HepG2 (cell line): ENCODE measurements around the gene ZNF26. TPM values are rescaled to one million over a fixed set of nuclear protein-coding genes. Genes with fewer than 3 reads are reported as not detected.

Source experiments
- AHR ChIP-seq: IDR thresholded peaks from 2 replicates; pipeline ENCODE4 v1.6.1; 2018; ENCODE audit warnings: missing genetic modification reagents, missing compliant biosample characterization
- CBFB ChIP-seq: sonication (generic); formaldehyde crosslinking; IDR thresholded peaks from 2 replicates; pipeline ENCODE4 v1.4.0; 2020; ENCODE audit warnings: missing genetic modification reagents
- CBX2 ChIP-seq, 2 experiments: fragments of 200-600 bp in 1 of 2; sonication (generic); formaldehyde crosslinking in 1 of 2; IDR thresholded peaks; 2 replicates each; pipeline versions ENCODE4 v1.7.0 to v1.8.1; 2018 to 2022; ENCODE audit warnings: low read depth in 2 of 2, low read length in 1 of 2, mild to moderate bottlenecking in 1 of 2, missing genetic modification reagents in 1 of 2
- CCDC6 ChIP-seq: sonication (generic); formaldehyde crosslinking; IDR thresholded peaks from 2 replicates; pipeline ENCODE4 v1.8.1; 2022; ENCODE audit warnings: mild to moderate bottlenecking, missing genetic modification reagents, moderate library complexity
- ELF1 ChIP-seq: sonication (generic); formaldehyde crosslinking; IDR thresholded peaks from 2 replicates; pipeline ENCODE4 v1.4.0; 2020; ENCODE audit warnings: missing genetic modification reagents
- FOXP1 ChIP-seq, 2 experiments: fragments of 450-650 bp in 1 of 2; IDR thresholded peaks; 2 replicates each; pipeline ENCODE4 v1.6.1; 2017 to 2018; ENCODE audit warnings: antibody characterized with exemption in 1 of 2
- GFI1 ChIP-seq: sonication (generic); formaldehyde crosslinking; IDR thresholded peaks from 2 replicates; pipeline ENCODE4 v1.5.0; 2020; ENCODE audit warnings: missing genetic modification reagents, mild to moderate bottlenecking, borderline replicate concordance
- HNF4G ChIP-seq, 2 experiments: sonication (generic) in 1 of 2; formaldehyde crosslinking in 1 of 2; IDR thresholded peaks; 2 replicates each; pipeline versions ENCODE4 v1.4.0 to v1.6.1; 2011 to 2020; ENCODE audit warnings: borderline replicate concordance in 2 of 2, low read depth in 2 of 2, mild to moderate bottlenecking in 2 of 2, low read length in 1 of 2, missing genetic modification reagents in 1 of 2, moderate library complexity in 1 of 2
- KDM1A ChIP-seq: IDR thresholded peaks from 2 replicates; pipeline ENCODE4 v1.6.1; 2016; ENCODE audit warnings: missing compliant biosample characterization
- MED1 ChIP-seq: sonication (generic); formaldehyde crosslinking; IDR thresholded peaks from 2 replicates; pipeline ENCODE4 v1.4.0; 2020; ENCODE audit warnings: missing genetic modification reagents
- PHF21A ChIP-seq: sonication (generic); formaldehyde crosslinking; IDR thresholded peaks from 2 replicates; pipeline ENCODE4 v1.5.0; 2020; ENCODE audit warnings: mild to moderate bottlenecking, missing genetic modification reagents
- PRDM10 ChIP-seq: sonication (generic); formaldehyde crosslinking; IDR thresholded peaks from 2 replicates; pipeline ENCODE4 v1.4.0; 2020; ENCODE audit warnings: low read depth, missing genetic modification reagents
- PRMT3 ChIP-seq: sonication (generic); formaldehyde crosslinking; IDR thresholded peaks from 2 replicates; pipeline ENCODE4 v1.8.1; 2022; ENCODE audit warnings: low read depth, mild to moderate bottlenecking, moderate library complexity, missing genetic modification reagents, borderline replicate concordance
- SOX6 ChIP-seq, 2 experiments: fragments of 450-650 bp in 1 of 2; sonication (generic) in 1 of 2; formaldehyde crosslinking in 1 of 2; IDR thresholded peaks; 2 replicates each; pipeline versions ENCODE4 v1.4.0 to v1.6.1; 2017 to 2020; ENCODE audit warnings: antibody characterized with exemption in 1 of 2, mild to moderate bottlenecking in 1 of 2, missing genetic modification reagents in 1 of 2
- TCF7 ChIP-seq: sonication (generic); IDR thresholded peaks from 2 replicates; pipeline ENCODE4 v1.6.1; 2016; ENCODE audit warnings: antibody characterized with exemption, low read depth
- ZFP90 ChIP-seq: sonication (generic); formaldehyde crosslinking; IDR thresholded peaks from 2 replicates; pipeline ENCODE4 v1.8.0; 2022; ENCODE audit warnings: missing genetic modification reagents, mild to moderate bottlenecking, inconsistent platforms, borderline replicate concordance
- ZNF10 ChIP-seq: sonication (generic); formaldehyde crosslinking; IDR thresholded peaks from 2 replicates; pipeline ENCODE4 v1.4.0; 2020; ENCODE audit warnings: mild to moderate bottlenecking, low read depth, missing genetic modification reagents, borderline replicate concordance
- ZNF224 ChIP-seq: sonication (generic); formaldehyde crosslinking; IDR thresholded peaks from 2 replicates; pipeline ENCODE4 v1.5.0; 2020; ENCODE audit warnings: mild to moderate bottlenecking, missing genetic modification reagents
- ZNF264 ChIP-seq: sonication (generic); formaldehyde crosslinking; IDR thresholded peaks from 2 replicates; pipeline ENCODE4 v1.4.0; 2020; ENCODE audit warnings: missing genetic modification reagents
- ZNF350 ChIP-seq: sonication (generic); formaldehyde crosslinking; IDR thresholded peaks from 2 replicates; pipeline ENCODE4 v1.4.0; 2020; ENCODE audit warnings: mild to moderate bottlenecking, low read depth, missing genetic modification reagents, borderline replicate concordance
- ZNF383 ChIP-seq: sonication (generic); formaldehyde crosslinking; IDR thresholded peaks from 2 replicates; pipeline ENCODE4 v1.4.0; 2020; ENCODE audit warnings: missing genetic modification reagents, mild to moderate bottlenecking, borderline replicate concordance
- ZNF430 ChIP-seq: sonication (generic); formaldehyde crosslinking; IDR thresholded peaks from 2 replicates; pipeline ENCODE4 v1.9.0; 2021; ENCODE audit warnings: mild to moderate bottlenecking, missing genetic modification reagents
- ZNF775 ChIP-seq: sonication (generic); formaldehyde crosslinking; IDR thresholded peaks from 2 replicates; pipeline ENCODE4 v1.4.0; 2020; ENCODE audit warnings: missing genetic modification reagents, mild to moderate bottlenecking, moderate library complexity, borderline replicate concordance
- polyA plus RNA-seq, 8 experiments: library from polyadenylated mRNA; depleted of rRNA in 3 of 8; stranded (reverse) in 7 of 8; unstranded in 1 of 8; fragments of >200 nt; fragmentation: Illumina TruSeq in 4 of 8; extraction: Trizol in 4 of 8; gene quantifications; 2 replicates each; pipeline versions ENCODE4 v1.2.1 to v1.2.3, GENCODE V29; 2011 to 2016; ENCODE audit warnings: low read depth in 4 of 8, missing spikeins in 1 of 8, mixed read lengths in 1 of 8; ENCODE audit not compliant: insufficient read depth in 1 of 8
- total RNA-seq, 5 experiments: library from RNA; depleted of rRNA; stranded (reverse); fragments of >200 nt; fragmentation: Illumina TruSeq; extraction: Trizol; gene quantifications; 2 replicates each; pipeline ENCODE4 v1.2.3, GENCODE V29; 2016; ENCODE audit warnings: low read depth in 1 of 5
- TF ChIP-seq, protein P1 (sequence below): sonication (generic); formaldehyde crosslinking; IDR thresholded peaks from 2 replicates; pipeline ENCODE4 v1.5.0; 2020; ENCODE audit warnings: missing genetic modification reagents, mild to moderate bottlenecking, borderline replicate concordance

ZNF26 gene
- total and polyA plus RNA-seq, 2 of the 13 experiments (the other 11 are each of a cell fraction or from before 2014, with no cell fraction given) = 3.8 to 6.5 TPM

GRCh38 chr12:132986001-132986884 lies at the start of gene ZNF26 (continued):
- TF ChIP-seq PRMT3 (CRISPR knock-in tag) (no peak), AHR (peak; percentile 71), ZNF775 (CRISPR knock-in tag) (no peak), ZNF224 (CRISPR knock-in tag) (peak; percentile 69; the same call in 1 of the 2 replicates), HNF4G (IDR thresholded peaks at IDR 0.05; ENCODE audit: borderline replicate concordance, low read depth, low read length) (no peak), HNF4G (CRISPR knock-in tag; IDR thresholded peaks at IDR 0.05; ENCODE audit: borderline replicate concordance, low read depth) (peak; percentile 76; the same call in 1 of the 2 replicates), PRDM10 (CRISPR knock-in tag) (0 out of 2 replicates have a peak, but pooled peaks have one; percentile 42), ZFP90 (CRISPR knock-in tag) (0 out of 2 replicates have a peak, but pooled peaks have one; percentile 67), SOX6 (IDR thresholded peaks at IDR 0.05) (no peak), SOX6 (CRISPR knock-in tag; IDR thresholded peaks at IDR 0.05) (peak; percentile 65), CBX2 (IDR thresholded peaks at IDR 0.05; ENCODE audit: low read depth, low read length) (no peak), CBX2 (CRISPR knock-in tag; IDR thresholded peaks at IDR 0.05; ENCODE audit: low read depth) (no peak), ZNF350 (CRISPR knock-in tag) (peak; percentile 96), ZNF10 (CRISPR knock-in tag) (no peak), MED1 (CRISPR knock-in tag) (peak; percentile 75), ZNF383 (CRISPR knock-in tag) (no peak; the same call in 1 of the 2 replicates), ELF1 (peak; percentile 98), FOXP1 (IDR thresholded peaks at IDR 0.05) (no peak), FOXP1 (CRISPR knock-in tag; IDR thresholded peaks at IDR 0.05) (no peak), PHF21A (peak; percentile 62; the same call in 1 of the 2 replicates), CBFB (CRISPR knock-in tag) (0 out of 2 replicates have a peak, but pooled peaks have one; percentile 56), ZNF264 (CRISPR knock-in tag) (peak; percentile 98), KDM1A (no peak), GFI1 (peak; percentile 52; the same call in 1 of the 2 replicates), TCF7 (no peak), CCDC6 (CRISPR knock-in tag) (no peak), ZNF430 (CRISPR knock-in tag) (peak; percentile 64; the same call in 1 of the 2 replicates)
- TF ChIP-seq, protein P1, sequence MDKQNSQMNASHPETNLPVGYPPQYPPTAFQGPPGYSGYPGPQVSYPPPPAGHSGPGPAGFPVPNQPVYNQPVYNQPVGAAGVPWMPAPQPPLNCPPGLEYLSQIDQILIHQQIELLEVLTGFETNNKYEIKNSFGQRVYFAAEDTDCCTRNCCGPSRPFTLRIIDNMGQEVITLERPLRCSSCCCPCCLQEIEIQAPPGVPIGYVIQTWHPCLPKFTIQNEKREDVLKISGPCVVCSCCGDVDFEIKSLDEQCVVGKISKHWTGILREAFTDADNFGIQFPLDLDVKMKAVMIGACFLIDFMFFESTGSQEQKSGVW (CRISPR knock-in tag) = no peak
